Gastroesophageal sphincter (tissue), 4 donors: ENCODE results near the gene PIN4. TPM values are rescaled to one million over a fixed set of nuclear protein-coding genes. Genes with fewer than 3 reads are reported as not detected.
"Not testable (repeated sequence)": the region's sequence is repeated elsewhere in the genome, so short reads cannot be mapped to it uniquely, and the experiment has no call there.

Experiments
- ATAC-seq: fragments of 150-250 bp; one replicate; pipeline ENCODE4 v1.9.1; 2016; ENCODE audit warnings: mild to moderate bottlenecking, moderate library complexity
- H3K27ac ChIP-seq, 4 donors: fragments of 200-600 bp; sonication (generic) in 3 of 4; 1 replicate in 3 of 4; 2 replicates in 1 of 4; pipeline ENCODE4 v1.5.1; 2016 to 2019
- H3K27me3 ChIP-seq: fragments of 200-600 bp; sonication (generic); one replicate; pipeline ENCODE4 v1.5.1; 2019
- H3K36me3 ChIP-seq, 2 donors: fragments of 200-600 bp; sonication (generic); one replicate each; pipeline ENCODE4 v1.5.1; 2019; ENCODE audit warnings: control low read depth in 1 of 2
- H3K4me1 ChIP-seq, 3 donors: fragments of 200-600 bp; sonication (generic); 1 replicate in 2 of 3; 2 replicates in 1 of 3; pipeline ENCODE4 v1.5.1; 2016 to 2019; ENCODE audit warnings: control low read depth in 2 of 3
- H3K4me3 ChIP-seq, 2 donors: fragments of 200-600 bp; sonication (generic); one replicate each; pipeline ENCODE4 v1.5.1; 2019; ENCODE audit warnings: mild to moderate bottlenecking in 1 of 2, moderate library complexity in 1 of 2
- H3K9me3 ChIP-seq, 3 donors: fragments of 200-600 bp; sonication (generic); one replicate each; pipeline ENCODE4 v1.5.1; 2017 to 2019; ENCODE audit warnings: control low read depth in 2 of 3
- CTCF ChIP-seq, 4 experiments: fragments of 200-600 bp in 2 of 4; fragments of 450-650 bp in 2 of 4; sonication (generic) in 1 of 4; IDR thresholded peaks; one replicate each; pipeline ENCODE4 v1.5.1; 2017 to 2019; ENCODE audit warnings: antibody characterized with exemption in 4 of 4, mild to moderate bottlenecking in 2 of 4, moderate library complexity in 2 of 4
- EP300 ChIP-seq: sonication (generic); formaldehyde crosslinking; IDR thresholded peaks from one replicate; pipeline ENCODE4 v1.6.1; 2017; ENCODE audit warnings: antibody characterized with exemption, mild to moderate bottlenecking
- POLR2A ChIP-seq, 2 donors: fragments of 450-650 bp; IDR thresholded peaks; one replicate each; pipeline ENCODE4 v1.6.1; 2017; ENCODE audit warnings: antibody characterized with exemption in 2 of 2, mild to moderate bottlenecking in 2 of 2, moderate library complexity in 1 of 2
- POLR2AphosphoS5 ChIP-seq: sonication (generic); formaldehyde crosslinking; IDR thresholded peaks from one replicate; pipeline ENCODE4 v1.6.1; 2017; ENCODE audit warnings: antibody characterized with exemption
- WGBS, 2 donors: methylation state at CpG; one replicate each; pipeline ENCODE4 v1.1.5; 2018; ENCODE audit warnings: low coverage in 1 of 2; 5-methylcytosine and 5-hydroxymethylcytosine counted together
- total RNA-seq, 4 donors: library from RNA; depleted of rRNA; stranded (reverse); fragments of >200 nt; gene quantifications; one replicate each; pipeline ENCODE4 v1.1.0, GENCODE V29; 2016

Gene PIN4
- total RNA-seq, 4 donors from 2014 or later, result 5.7 to 10.6 (median 8.8) TPM

GRCh38 chrX:72165551-72165950 lies 16.0 kb upstream of the PIN4 start:
- TF ChIP-seq CTCF (IDR thresholded peaks at IDR 0.05), result no peak
- TF ChIP-seq POLR2A (IDR thresholded peaks at IDR 0.05), result no peak
- no peak for TF ChIP-seq POLR2AphosphoS5
- no peak for TF ChIP-seq EP300
- H3K27ac ChIP-seq, result no peak overlapping the region
- no peaks in the 10 kb centered on the region for H3K27me3 ChIP-seq
- H3K4me3 ChIP-seq, result no peak overlapping the region
- ATAC-seq, result no peak
- H3K9me3 ChIP-seq, result no peaks in the 10 kb centered on the region
- 63 to 68% methylated on average over 4 of the region's 4 CpGs for WGBS, 2 donors
- H3K4me1 ChIP-seq, result no peaks in the 10 kb centered on the region
- H3K36me3 ChIP-seq, result no peaks in the 10 kb centered on the region

- Histone ChIP-seq H3K27me3 (no peaks in the 10 kb centered on the region), H3K4me3 (peak overlapping the region in 1 of 2 donors; percentile 2), H3K36me3 (no peaks in the 10 kb centered on the region), H3K4me1 (no peaks in the 10 kb centered on the region), H3K9me3 (no peaks in the 10 kb centered on the region), H3K27ac (no peak overlapping the region)
- 45 to 86% methylated on average over 4 to 5 of the region's 6 CpGs for WGBS, 2 donors
- ATAC-seq, result no peak
- TF ChIP-seq CTCF (IDR thresholded peaks at IDR 0.05), result no peak
- no peak for TF ChIP-seq POLR2A (IDR thresholded peaks at IDR 0.05)
- TF ChIP-seq POLR2AphosphoS5, result no peak
- TF ChIP-seq EP300, result no peak
Observed at GRCh38 chrX:72169008-72169728, 12.4 kb upstream of the PIN4 start.

GRCh38 chrX:72176289-72176688 lies 5.3 kb upstream of the PIN4 start:
- 80% methylated on average over 1 of the region's 5 CpGs; no CpG with 5 or more reads in 1 of the 2 donors for WGBS, 2 donors
- H3K27ac ChIP-seq, H3K4me1 ChIP-seq, H3K9me3 ChIP-seq, ATAC-seq, H3K4me3 ChIP-seq, H3K27me3 ChIP-seq, H3K36me3 ChIP-seq: not testable (repeated sequence)

- Histone ChIP-seq H3K27me3 (no peaks in the 10 kb centered on the region), H3K9me3 (no peaks in the 10 kb centered on the region), H3K4me3 (no peak overlapping the region), H3K4me1 (peaks cover 0 to 5% (median 0%) of the 10 kb centered on the region in 3 donors), H3K36me3 (no peaks in the 10 kb centered on the region), H3K27ac (no peak overlapping the region)
- no peak for ATAC-seq
- TF ChIP-seq EP300 (no peak), POLR2A (IDR thresholded peaks at IDR 0.05) (no peak), CTCF (IDR thresholded peaks at IDR 0.05) (no peak)
- 46% methylated on average over 2 of the region's 2 CpGs; no CpG with 5 or more reads in 1 of the 2 donors for WGBS, 2 donors
Observed at GRCh38 chrX:72176981-72177380, 4.6 kb upstream of the PIN4 start.

GRCh38 chrX:72180539-72180938 lies 1.0 kb upstream of the PIN4 start:
- no peaks in the 10 kb centered on the region for H3K36me3 ChIP-seq
- no peaks in the 10 kb centered on the region for H3K9me3 ChIP-seq
- WGBS, 2 donors, result 0 to 14% methylated on average over 1 of the region's 1 CpG
- H3K4me1 ChIP-seq, result peaks cover 0 to 26% (median 4%) of the 10 kb centered on the region in 3 donors
- H3K4me3 ChIP-seq, result peak overlapping the region; percentile 65 to 78
- no peak for TF ChIP-seq EP300
- no peak for TF ChIP-seq CTCF (IDR thresholded peaks at IDR 0.05)
- TF ChIP-seq POLR2AphosphoS5, result no peak
- TF ChIP-seq POLR2A (IDR thresholded peaks at IDR 0.05), result no peak
- H3K27me3 ChIP-seq, result no peaks in the 10 kb centered on the region
- no peak for ATAC-seq
- peak overlapping the region; percentile 77 to 94 (median 80) for H3K27ac ChIP-seq
